ENCODE data around the gene E2F2. TPM values are rescaled to one million over a fixed set of nuclear protein-coding genes. Genes with fewer than 3 reads are reported as not detected.

The E2F2 gene
- total and polyA plus RNA-seq, 8 donors: 3.2 to 5.8 (median 4.2) TPM

GRCh38 chr1:23537296-23537973 lies 6.4 kb upstream of the E2F2 start:
- Histone ChIP-seq H3K9me3 (no peaks in the 10 kb centered on the region), H3K4me1 (peaks cover 0 to 47% of the 10 kb centered on the region in 2 donors), H3K27ac (peak overlapping the region in 1 of 2 donors; percentile 50), H3K27me3 (no peaks in the 10 kb centered on the region), H3K36me3 (no peaks in the 10 kb centered on the region), H3K4me3 (no peak overlapping the region)
- ATAC-seq: no peak
- no peak for DNase-seq
- intact Hi-C loops (cut with DNase I): loop anchor here in 1 of 2 donors (5.0 kb wide), 1 partner anchor 40 kb away; no protein-coding TSS in a partner anchor
- TF ChIP-seq CTCF (IDR thresholded peaks at IDR 0.05): no peak

GRCh38 chr1:23533246-23534023 lies 2.4 kb upstream of the E2F2 start:
- H3K36me3 ChIP-seq: no peaks in the 10 kb centered on the region
- H3K4me1 ChIP-seq: peaks cover 11 to 75% of the 10 kb centered on the region in 2 donors
- ATAC-seq (peak; percentile 15), DNase-seq (no peak)
- TF ChIP-seq CTCF (IDR thresholded peaks at IDR 0.05): no peak
- intact Hi-C loops (cut with DNase I): no loop called here
- no peak overlapping the region for H3K4me3 ChIP-seq
- H3K27ac ChIP-seq: peak overlapping the region in 1 of 2 donors; percentile 91
- H3K9me3 ChIP-seq: no peaks in the 10 kb centered on the region
- peaks cover 0 to 8% of the 10 kb centered on the region in 2 donors for H3K27me3 ChIP-seq

- Histone ChIP-seq H3K36me3 (no peaks in the 10 kb centered on the region), H3K27me3 (peaks cover 0 to 8% of the 10 kb centered on the region in 2 donors), H3K4me1 (peaks cover 20 to 84% of the 10 kb centered on the region in 2 donors), H3K4me3 (peak overlapping the region; percentile 10 to 66), H3K9me3 (no peaks in the 10 kb centered on the region), H3K27ac (peak overlapping the region in 1 of 2 donors; percentile 91)
- no peak for TF ChIP-seq CTCF (IDR thresholded peaks at IDR 0.05)
- DNase-seq (no peak), ATAC-seq (no peak)
- intact Hi-C loops (cut with DNase I): no loop called here
Observed at GRCh38 chr1:23531562-23532094, 595 bp upstream of the E2F2 start.

- DNase-seq (no peak), ATAC-seq (peak; percentile 3)
- peak overlapping the region in 1 of 2 donors; percentile 91 for H3K27ac ChIP-seq
- H3K4me3 ChIP-seq: peak overlapping the region; percentile 35 to 66
- peaks cover 0 to 8% of the 10 kb centered on the region in 2 donors for H3K27me3 ChIP-seq
- H3K36me3 ChIP-seq: no peaks in the 10 kb centered on the region
- intact Hi-C loops (cut with DNase I): no loop called here
- TF ChIP-seq CTCF (IDR thresholded peaks at IDR 0.05): no peak
- H3K4me1 ChIP-seq: peaks cover 20 to 90% of the 10 kb centered on the region in 2 donors
- no peaks in the 10 kb centered on the region for H3K9me3 ChIP-seq
Observed at GRCh38 chr1:23530087-23530746, 816 bp downstream of the E2F2 start.

Data from left lung (tissue), 10 donors.